HG03066 (cell line): ENCODE measurements around the gene COPS7A.
A peak's percentile ranks its signal among the peaks of the same experiment; 100 is the strongest.

Experiments used
- ATAC-seq: cut with Tn5 transposase; IDR thresholded peaks from one replicate; pipeline ENCODE4 v1.9.1; 2021; ENCODE audit warnings: low read depth; ENCODE audit not compliant: unreplicated experiment

Gene COPS7A

GRCh38 chr12:6767353-6768319 is 43.8 kb downstream of the COPS7A start:
- no peak for ATAC-seq

GRCh38 chr12:6768437-6768914 is 44.6 kb downstream of the COPS7A start:
- no peak for ATAC-seq

GRCh38 chr12:6768990-6769389 is 45.1 kb downstream of the COPS7A start:
- no peak for ATAC-seq

GRCh38 chr12:6769666-6770065 is 45.8 kb downstream of the COPS7A start:
- no peak for ATAC-seq

- no peak for ATAC-seq
Measured at GRCh38 chr12:6770094-6770493, 46.2 kb downstream of the COPS7A start.

GRCh38 chr12:6770600-6770999 is 46.8 kb downstream of the COPS7A start:
- no peak for ATAC-seq

- no peak for ATAC-seq
Measured at GRCh38 chr12:6771091-6771495, 47.2 kb downstream of the COPS7A start.

GRCh38 chr12:6771509-6772330 is 47.9 kb downstream of the COPS7A start:
- no peak for ATAC-seq

- no peak for ATAC-seq
Measured at GRCh38 chr12:6772331-6772695, 48.5 kb downstream of the COPS7A start, which contains the start of gene LAG3. Gene LAG3, plus strand, starts transcription at chr12:6772520. Its CDS starts 333 bp downstream, at chr12:6772853.

- no peak for ATAC-seq
Measured at GRCh38 chr12:6772726-6773589, 49.1 kb downstream of the COPS7A start.

GRCh38 chr12:6773590-6774351 is 49.9 kb downstream of the COPS7A start:
- ATAC-seq: no peak

- ATAC-seq: no peak
Measured at GRCh38 chr12:6774499-6775062, 50.7 kb downstream of the COPS7A start.

GRCh38 chr12:6775185-6776174 is 51.6 kb downstream of the COPS7A start:
- ATAC-seq: no peak

- no peak for ATAC-seq
Measured at GRCh38 chr12:6777386-6777785, 53.5 kb downstream of the COPS7A start.

- ATAC-seq: no peak
Measured at GRCh38 chr12:6778217-6778573, 54.3 kb downstream of the COPS7A start.

GRCh38 chr12:6778574-6779550 is 55.0 kb downstream of the COPS7A start:
- ATAC-seq: peak; percentile 86
